ENCODE data around the gene FAN1.
"Not testable (repeated sequence)": the region's sequence is repeated elsewhere in the genome, so short reads cannot be mapped to it uniquely, and the experiment has no call there.

Gene FAN1

GRCh38 chr15:30903497-30904187 is at the start of gene FAN1:
Gene FAN1, plus strand, starts transcription at chr15:30903915. Its CDS starts 749 bp downstream, at chr15:30904664.
- no peak for DNase-seq

GRCh38 chr15:30859091-30859874 is 44.4 kb upstream of the FAN1 start:
- no peak for DNase-seq

- no peak for DNase-seq
These were observed 38.5 kb upstream of the FAN1 start for GRCh38 chr15:30865257-30865656.

DNA sequence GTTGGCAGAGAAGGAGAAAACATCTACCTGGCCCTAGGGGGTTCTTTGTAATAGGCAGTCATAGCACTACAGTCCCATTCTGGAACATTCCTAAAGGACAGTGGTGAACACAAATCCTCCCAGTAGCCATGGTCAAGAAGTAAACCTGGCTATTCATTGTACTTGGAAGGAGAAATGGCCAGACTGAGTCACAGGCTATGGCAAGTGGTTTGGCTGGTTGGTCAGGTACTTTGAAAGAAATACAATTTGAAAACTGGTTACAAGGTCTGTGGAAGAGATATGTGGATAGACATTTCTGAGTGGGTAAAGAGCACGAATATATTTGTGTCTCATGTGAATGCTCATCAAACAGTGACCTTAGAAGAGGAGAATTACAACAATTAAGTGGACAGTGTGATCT is 33.0 kb upstream of the FAN1 start:
- no peak for DNase-seq

- DNase-seq: no peak
These were observed 31.4 kb upstream of the FAN1 start for GRCh38 chr15:30872341-30872748.

- no peak for DNase-seq
These were observed 26.6 kb upstream of the FAN1 start for GRCh38 chr15:30877070-30877469.

- no peak for DNase-seq
These were observed 25.2 kb upstream of the FAN1 start for GRCh38 chr15:30878515-30878914.

DNA sequence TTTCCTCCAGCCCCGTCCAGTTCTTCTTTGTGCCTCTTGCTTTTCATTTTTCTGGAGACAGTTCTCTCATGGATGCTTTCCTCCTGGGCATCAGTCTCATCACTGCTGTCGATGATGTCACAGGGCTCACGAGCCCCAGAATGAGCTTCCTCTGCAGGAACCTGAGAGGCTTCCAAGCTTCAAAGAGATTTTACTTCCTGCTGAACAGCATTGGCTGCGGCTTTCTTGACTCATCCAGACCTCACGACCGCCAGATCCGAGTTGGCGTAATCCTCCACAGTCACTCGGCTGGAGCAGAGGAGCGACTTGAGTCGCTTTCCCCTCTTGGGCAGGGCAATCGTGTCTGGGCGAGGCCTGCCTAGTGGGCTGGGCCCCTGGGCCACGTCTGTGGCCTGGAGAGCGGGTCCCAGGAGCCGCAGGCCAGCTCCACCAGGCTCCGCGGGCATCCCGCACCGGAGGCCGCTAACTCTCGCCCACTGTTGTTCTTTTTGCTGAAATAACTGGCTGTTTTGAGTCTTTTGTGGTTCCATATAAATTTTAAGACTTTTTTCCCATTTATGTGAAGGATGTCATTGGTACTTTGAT is 20.8 kb upstream of the FAN1 start:
- no peak for DNase-seq

GRCh38 chr15:30883666-30884065 is 20.0 kb upstream of the FAN1 start:
- DNase-seq: not testable (repeated sequence)

GRCh38 chr15:30885814-30886213 is 17.9 kb upstream of the FAN1 start:
- DNase-seq: no peak

GRCh38 chr15:30889196-30889595 is 14.5 kb upstream of the FAN1 start:
- DNase-seq: no peak

GRCh38 chr15:30895461-30896210 is 8.1 kb upstream of the FAN1 start:
- DNase-seq: no peak

DNA sequence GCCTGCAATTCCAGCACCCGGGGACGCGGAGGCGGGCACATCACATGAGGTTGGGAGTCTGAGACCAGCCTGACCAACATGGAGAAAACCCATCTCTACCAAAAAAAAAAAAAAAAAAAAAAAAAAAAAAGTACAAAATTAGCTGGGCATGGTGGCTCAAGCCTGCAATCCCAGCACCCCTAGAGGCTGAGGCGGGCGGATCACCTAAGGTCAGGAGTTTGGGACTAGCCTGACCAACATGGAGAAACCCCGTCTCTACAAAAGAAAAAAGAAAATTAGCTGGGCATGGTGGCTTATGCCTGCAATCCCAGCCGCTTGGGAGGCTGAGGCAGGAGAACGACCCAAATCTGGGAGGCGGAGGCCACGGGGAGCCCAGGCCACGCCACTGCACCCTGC is 7.5 kb upstream of the FAN1 start:
- no peak for DNase-seq

- no peak for DNase-seq
These were observed 1.8 kb upstream of the FAN1 start for GRCh38 chr15:30901889-30902288.

- no peak for DNase-seq
These were observed 1.1 kb downstream of the FAN1 start for GRCh38 chr15:30904812-30905211.

- no peak for DNase-seq
These were observed 2.1 kb downstream of the FAN1 start for GRCh38 chr15:30905821-30906220.

DNA sequence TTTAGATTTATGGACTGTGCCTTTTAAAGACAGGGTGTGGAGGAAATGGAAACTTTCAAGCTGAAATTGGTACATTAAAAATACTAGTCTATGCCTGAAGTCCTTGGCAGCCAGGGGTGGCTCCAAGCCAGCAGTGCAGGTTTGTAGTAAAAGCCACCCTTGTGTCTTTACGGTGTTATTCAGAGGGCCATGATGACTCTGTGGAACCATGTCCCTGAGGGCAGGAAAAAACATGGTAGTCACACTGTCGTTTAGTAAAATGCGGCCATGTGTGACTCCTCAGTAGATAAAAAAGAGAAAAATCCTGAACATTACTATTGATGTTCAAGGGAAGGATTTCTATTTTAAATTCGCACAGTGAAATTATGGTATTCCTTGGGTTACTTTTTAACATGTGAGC is 2.7 kb downstream of the FAN1 start:
- no peak for DNase-seq

- DNase-seq: no peak
These were observed 10.0 kb downstream of the FAN1 start for GRCh38 chr15:30913761-30914160.

- no peak for DNase-seq
These were observed 13.3 kb downstream of the FAN1 start for GRCh38 chr15:30917013-30917412.

DNA sequence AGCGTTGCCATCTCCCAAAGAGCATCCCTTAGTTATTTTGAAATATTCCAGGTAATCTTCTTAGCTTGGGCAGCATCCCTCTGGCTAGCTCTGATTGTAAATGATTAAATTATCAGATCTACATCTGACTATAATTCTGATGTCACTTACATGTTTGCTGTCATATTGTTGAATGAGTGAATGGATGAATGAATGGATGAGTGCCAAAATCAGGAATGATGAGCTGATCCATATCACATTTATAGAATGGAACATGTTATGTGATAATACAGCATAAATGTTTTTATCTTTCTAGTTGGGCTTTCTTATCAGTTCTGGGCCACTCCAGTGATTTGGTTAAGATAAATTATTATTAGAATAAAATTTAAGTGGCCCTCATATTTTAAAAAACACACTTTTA is 14.0 kb downstream of the FAN1 start:
- DNase-seq: no peak

DNA sequence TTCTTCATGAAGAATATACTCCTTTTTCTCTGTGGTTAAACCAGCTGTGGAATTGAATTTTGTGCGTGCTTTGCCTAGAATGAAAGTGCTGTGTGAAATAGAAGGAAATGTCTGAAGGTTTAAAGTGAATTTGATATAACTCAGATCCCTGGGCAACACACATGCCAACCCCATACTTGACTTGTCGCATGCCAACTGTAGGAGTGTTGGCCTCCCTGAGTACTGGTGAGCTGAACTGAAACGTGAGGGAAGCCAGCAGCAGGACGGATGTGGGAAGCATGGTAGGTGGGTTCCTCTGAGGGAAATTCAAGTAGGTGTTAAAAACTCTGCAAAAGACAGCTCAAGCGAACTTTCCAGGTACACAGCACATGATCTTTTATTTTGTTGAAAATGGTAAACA is 14.7 kb downstream of the FAN1 start:
- DNase-seq: no peak

- DNase-seq: no peak
These were observed 16.3 kb downstream of the FAN1 start for GRCh38 chr15:30919877-30920550.

DNA sequence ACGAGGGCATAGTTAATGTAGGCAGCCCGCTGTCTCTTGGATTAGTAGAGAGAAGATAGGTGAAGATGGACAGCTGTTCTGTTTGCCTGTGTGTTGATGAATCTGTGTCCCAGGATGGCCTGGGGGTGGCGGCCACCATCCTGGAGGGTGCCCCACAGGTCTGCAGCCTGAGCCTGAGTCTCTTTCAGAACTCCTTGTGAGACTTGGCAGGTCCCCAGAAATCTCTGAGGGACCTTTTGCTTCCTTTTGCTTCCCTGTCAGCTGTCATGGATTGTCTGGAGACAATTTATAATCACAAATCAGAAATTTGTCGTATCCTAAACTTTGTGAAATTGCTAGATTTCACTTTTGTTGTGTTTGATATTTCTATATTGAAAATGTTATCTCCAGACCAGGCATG is 17.4 kb downstream of the FAN1 start:
- no peak for DNase-seq

All from NK-92 treated with Interleukin-12 subunit alpha and Interleukin-12 subunit beta, amount 100 ng/mL, for 24 hours (cell line).